Iris pigment epithelial cell (primary cell): ENCODE data around the gene USHBP1.
A peak's percentile ranks its signal among the peaks of the same experiment; 100 is the strongest.
"Not testable (repeated sequence)": the region's sequence is repeated elsewhere in the genome, so short reads cannot be mapped to it uniquely, and the experiment has no call there.

ENCODE experiments used
- DNase-seq: peaks from one replicate; pipeline ENCODE4 v3.0.0-alpha.2; 2011; ENCODE audit warnings: low read depth

USHBP1 gene

GRCh38 chr19:17296273-17296672 is 31.7 kb upstream of the USHBP1 start:
- DNase-seq = peak; percentile 67

DNA sequence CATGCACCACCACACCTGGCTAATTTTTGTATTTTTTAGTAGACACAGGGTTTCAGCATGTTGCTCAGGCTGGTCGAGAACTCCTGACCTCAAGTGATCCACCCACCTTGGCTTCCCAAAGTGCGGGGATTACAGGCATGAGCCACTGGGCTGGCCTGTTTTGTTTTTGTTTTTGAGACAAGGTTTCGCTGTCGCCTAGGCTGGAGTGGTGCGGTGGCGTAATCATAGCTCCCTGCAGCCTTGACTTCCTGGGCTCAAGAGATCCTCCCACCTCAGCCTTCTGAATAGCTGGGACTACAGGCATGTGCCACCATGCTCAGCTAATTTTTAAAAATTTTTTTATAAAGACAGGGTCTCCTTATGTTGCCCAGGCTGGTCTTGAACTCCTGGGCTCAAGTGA is 31.0 kb upstream of the USHBP1 start:
- not testable (repeated sequence) for DNase-seq

- DNase-seq = peak; percentile 18
Observed at GRCh38 chr19:17294051-17294891, 29.7 kb upstream of the USHBP1 start.

DNA sequence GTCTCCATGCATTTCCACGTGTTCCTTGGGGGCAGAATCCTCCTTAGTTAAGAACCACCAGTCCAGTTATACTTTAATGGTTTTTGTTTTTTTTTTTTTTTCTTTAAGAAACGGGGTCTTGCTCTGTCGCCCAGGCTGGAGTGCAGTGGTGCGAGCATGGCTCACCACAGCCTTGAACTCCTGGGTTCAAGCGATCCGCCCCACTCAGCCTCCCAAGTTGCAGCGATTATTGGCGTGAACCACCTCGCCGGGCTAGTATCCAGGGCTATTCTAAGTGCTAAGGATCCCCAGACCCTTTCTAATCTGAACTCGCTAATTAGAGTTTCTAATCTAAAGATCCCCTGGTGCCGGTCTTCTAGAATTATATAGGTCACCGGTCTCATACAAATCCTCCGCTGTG is 29.1 kb upstream of the USHBP1 start:
- no peak for DNase-seq

DNA sequence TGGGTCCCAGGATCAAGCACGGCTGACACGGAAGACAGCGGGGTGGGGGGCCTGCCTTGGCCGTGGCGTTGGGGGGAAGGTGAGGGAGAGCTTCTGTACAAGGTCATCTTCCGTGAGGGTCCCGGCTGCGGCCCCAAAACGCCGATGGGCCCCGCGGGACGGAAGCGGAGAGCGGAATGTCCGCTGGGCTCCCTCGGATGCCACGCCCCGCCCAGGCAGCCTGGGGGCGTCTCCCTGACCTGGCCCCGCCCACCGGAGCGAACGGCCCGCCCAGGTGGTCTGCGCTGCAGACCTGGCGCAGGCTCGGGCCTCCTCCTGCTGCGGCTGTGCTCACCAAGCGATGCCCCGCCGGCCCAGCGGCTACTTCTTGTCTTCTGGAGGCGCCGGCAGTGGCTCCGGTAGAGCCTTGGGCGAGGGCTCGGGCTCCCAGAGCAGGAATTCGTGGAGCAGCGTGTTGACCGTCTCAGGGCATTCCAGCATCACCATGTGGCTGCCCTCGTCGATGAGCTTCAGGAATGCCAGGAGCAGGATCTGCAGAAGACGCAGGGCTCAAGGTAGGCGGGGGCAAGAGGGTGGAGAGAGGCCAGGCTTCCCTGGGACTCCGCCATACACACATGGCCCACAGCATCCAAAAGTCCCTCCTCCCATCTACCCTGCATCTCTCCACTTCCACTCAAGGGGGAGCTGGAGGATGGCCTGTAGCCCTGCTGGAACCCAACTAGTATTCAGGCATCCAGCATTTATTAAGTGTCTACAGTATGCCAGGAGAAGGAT is 27.9 kb upstream of the USHBP1 start:
- peak; percentile 88 for DNase-seq

- DNase-seq = peak; percentile 90
Observed at GRCh38 chr19:17289489-17289888, 24.9 kb upstream of the USHBP1 start.

DNA sequence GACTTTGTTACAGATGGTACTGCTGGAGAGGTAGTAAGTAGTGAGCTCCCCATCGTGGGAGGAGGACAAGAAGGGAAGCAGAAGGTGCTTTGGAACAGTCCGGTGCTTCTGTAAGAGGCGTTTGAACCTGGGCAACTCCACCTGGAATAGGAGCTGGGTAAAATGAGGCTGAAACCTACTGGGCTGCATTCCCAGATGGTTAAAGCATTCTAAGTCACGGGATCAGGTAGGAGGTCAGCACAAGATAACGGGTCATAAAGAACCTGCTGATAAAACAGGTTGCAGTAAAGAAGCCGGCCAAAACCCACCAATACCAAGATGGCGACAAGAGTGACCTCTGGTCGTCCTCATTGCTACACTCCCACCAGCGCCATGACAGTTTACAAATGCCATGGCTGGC is 22.2 kb upstream of the USHBP1 start:
- no peak for DNase-seq

DNA sequence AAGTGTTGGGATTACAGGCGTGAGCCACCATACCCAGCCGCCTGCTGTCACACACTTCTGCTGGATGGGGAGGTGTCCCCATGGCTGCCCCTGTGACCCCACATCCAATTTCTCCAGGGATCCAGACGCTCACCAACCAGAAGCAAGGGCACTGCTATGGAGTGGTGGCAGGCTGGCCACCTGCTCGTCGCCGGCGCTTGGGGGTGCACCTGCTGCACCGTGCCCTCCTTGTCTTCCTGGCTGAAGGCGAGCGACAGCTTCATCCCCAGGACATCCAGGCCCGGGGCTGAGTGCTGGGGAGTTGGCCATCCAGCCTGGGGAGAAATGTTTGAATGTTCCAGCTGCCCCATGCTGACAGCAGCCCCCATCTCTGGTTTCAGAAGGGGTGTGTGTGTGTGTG is 21.7 kb upstream of the USHBP1 start:
- DNase-seq = no peak

GRCh38 chr19:17285415-17286135 is 21.0 kb upstream of the USHBP1 start:
- no peak for DNase-seq

- DNase-seq = no peak
Observed at GRCh38 chr19:17283504-17283996, 19.0 kb upstream of the USHBP1 start.

DNA sequence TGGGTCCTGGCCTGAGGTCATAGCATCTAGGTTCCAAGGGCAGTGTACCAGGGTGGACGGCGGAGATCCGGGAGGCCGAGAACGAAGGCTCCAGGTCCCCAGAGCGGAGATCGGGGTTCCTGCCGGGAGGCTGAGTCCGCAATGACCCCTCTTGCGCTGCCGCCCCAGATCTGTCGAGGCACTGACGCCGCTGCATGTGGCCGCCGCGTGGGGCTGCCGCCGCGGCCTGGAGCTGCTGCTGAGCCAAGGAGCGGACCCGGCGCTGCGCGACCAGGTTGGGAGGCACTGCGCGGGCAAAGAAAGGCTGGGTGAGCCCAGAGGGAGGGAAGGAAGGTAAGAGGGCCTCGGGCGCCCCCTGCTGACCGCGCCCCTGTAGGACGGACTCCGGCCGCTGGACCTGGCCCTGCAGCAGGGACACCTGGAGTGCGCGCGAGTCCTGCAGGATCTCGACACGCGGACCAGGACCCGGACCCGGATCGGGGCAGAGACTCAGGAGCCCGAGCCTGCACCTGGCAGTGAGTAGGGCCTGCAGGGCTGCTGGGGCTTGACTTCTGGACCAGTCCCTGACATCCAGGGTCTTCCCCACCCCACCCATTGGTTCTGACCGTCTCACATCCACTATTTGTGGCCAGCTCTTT is 18.1 kb upstream of the USHBP1 start:
- peak; percentile 65 for DNase-seq

DNA sequence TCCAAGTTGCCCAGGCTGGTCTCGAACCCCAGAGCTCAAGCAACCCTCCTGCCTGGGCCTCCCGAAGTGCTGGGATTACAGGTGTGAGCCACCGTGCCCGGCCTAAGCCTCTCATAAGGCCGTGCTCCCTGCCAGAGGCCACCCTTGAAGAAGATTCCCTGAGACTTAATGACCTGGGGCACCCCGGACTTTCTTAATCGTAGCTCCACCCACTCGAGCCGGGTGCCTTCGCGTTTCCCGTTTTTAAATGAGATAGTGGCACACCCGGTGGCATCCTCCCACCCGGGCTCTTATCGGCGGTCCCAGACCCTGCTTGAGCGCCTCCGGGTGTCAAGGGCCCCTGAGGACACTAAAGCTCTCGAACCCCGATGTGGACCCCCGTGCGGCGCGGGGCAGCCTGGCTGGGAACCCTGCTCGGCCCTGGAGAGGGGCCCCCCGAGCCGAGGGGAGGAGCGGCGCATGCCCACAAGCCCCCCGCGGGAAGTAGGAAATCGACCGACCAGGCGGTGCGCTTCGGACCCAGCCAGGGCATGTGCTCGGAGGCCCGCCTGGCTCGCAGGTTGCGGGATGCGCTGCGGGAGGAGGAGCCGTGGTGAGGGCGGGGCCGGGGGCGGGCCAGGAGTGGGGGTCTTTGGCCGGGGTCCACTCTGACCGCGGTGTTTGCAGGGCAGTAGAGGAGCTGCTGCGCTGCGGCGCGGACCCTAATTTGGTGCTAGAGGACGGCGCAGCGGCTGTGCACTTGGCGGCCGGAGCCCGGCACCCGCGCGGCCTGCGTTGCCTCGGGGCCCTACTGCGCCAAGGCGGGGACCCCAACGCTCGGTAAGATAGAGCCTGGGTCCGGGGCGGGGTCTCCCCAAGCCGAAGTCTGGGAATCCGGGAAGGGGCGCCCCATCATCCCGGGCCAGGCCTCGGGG is 17.1 kb upstream of the USHBP1 start, which contains the start of gene ANKLE1:
TSS of gene ANKLE1 (plus strand) at position 511 of the 914 bp plus-strand sequence. CDS start at position 531, 20 bp downstream.
- peak; percentile 42 for DNase-seq

DNA sequence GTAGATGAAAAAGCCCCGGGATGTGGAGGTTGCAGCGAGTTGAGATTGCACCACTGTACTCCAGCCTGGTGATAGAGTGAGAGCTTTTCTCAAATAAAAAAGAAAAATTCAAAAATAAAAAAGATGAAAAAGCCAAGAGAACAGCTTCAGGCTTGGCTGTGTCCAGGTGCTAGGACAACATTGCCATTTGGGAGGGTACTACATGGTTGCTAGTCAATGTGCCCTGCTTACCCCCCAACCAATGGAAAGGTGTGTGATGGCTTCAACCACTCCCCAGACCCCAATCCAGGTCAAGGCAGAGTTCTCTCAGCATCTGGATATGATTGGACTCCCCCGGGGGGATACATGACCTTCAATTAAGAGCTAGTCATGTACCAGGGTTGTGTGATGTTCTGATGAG is 14.9 kb upstream of the USHBP1 start:
- DNase-seq = no peak

GRCh38 chr19:17275441-17276175 is 11.1 kb upstream of the USHBP1 start:
- DNase-seq = no peak

DNA sequence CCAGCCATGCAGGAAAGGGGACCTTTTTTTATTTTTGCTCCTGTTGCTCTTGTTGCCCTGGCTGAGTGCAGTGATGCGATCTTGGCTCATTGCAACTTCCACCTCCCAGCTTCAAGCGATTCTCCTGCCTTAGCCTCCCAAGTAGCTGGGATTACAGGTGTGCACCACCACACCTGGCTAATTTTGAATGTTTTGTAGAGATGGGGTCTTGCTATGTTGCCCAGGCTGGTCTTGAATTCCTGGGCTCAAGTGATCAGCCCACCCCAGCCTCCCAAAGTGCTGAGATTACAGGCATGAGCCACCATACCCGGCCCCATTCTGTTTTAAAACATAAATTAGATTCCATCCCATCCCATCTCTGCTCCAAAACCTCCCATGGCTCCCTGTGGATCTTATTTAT is 10.3 kb upstream of the USHBP1 start:
- DNase-seq = not testable (repeated sequence)

DNA sequence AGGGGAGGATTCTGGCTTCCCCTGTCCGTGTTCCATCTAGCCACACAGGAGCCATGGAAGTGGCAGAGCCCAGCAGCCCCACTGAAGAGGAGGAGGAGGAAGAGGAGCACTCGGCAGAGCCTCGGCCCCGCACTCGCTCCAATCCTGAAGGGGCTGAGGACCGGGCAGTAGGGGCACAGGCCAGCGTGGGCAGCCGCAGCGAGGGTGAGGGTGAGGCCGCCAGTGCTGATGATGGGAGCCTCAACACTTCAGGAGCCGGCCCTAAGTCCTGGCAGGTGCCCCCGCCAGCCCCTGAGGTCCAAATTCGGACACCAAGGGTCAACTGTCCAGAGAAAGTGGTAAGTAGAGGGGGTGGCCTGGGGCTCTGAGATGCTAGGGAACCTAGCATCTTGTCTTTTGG is 4.2 kb upstream of the USHBP1 start:
- DNase-seq = no peak

- peak; percentile 99 for DNase-seq
Observed at GRCh38 chr19:17266975-17267788, 2.6 kb upstream of the USHBP1 start, which contains the start of gene BABAM1. Gene BABAM1 (plus strand): TSS chr19:17267443. CDS start chr19:17268807, 1,364 bp downstream.

DNA sequence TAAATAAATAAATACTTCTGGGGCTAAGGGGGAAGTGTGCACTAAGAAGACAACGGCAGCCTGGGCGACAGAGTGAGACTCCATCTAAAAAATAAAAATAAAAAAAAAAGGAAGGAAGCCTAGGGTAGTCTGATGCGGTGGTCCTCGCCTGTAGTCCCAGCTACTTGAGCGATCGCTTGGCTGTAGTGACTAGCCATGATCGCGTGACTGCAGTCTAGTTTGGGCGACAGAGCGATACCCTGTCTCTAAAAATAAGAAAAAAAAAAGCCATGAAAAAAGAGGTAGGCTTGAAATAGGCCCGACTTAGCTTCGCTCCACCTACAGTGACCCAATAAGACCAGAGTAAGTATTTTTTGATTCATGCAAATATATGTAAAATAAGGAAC is 2.0 kb upstream of the USHBP1 start:
- DNase-seq = no peak

GRCh38 chr19:17266026-17266425 is 1.5 kb upstream of the USHBP1 start:
- no peak for DNase-seq
